ENCODE results near the gene PIN1.
"Not testable (repeated sequence)": the region's sequence is repeated elsewhere in the genome, so short reads cannot be mapped to it uniquely, and the experiment has no call there.

Gene PIN1

DNA sequence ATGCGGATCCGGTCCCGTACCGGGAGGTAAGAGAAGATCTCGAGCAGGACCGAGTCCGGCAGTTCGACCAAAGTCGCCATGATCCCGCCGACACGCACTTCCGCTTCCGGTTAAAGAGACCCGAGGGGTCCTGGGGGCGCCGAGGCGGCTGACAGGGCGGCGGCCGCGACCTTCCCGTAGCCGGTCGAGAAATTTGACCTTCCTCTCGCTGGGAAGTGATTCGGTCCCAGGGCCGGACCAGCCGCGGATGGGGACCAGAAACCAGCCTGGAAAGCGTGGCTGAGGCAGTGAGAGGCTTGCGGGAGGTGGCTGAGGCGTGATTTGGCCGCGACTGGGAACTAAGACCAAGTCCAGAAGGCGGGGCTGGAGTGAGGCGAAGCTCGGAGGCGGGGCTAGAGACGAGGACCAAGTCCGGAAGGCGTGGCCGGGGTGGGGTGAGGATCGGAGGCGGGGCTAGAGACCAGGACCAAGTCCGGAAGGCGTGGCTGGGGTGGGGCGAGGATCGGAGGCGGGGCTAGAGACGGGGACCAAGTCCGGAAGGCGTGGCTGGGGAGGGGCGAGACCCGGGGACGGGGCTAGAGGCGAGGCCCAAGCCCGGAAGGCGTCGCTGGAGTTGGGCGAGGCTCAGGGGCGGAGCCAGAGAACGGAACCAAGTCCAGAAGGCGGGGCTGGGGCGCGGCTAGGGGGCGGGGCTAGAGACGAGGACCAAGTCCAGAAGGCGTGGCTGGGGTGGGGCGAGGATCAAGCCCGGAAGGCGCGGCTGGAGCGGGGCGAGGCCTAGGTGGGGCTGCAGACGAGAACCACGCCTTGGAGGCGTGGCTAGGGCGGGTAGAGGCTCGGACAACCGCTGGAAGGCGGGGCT is 16.2 kb upstream of the PIN1 start, which contains the start of gene FBXL12:
Gene FBXL12 (minus strand): TSS at position 346 of the 862 bp plus-strand sequence. CDS start 266 bp downstream, at position 80.
- FAIRE-seq, result peak; percentile 89

DNA sequence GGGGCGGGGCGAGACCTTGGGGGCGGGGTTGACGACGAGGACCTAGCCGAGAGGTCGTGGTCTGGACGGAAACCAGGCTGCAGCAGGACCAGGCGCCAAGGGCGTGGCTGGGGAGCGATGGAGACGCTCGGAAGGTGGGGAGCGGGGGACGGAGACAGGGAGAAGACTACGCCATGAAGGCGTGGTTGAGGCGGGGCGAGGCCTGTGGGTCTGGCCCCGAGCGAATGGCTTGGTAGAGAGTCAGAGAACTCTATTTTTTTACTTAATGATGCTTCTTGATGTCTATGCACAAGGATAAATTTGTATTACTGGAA is 15.6 kb upstream of the PIN1 start:
- FAIRE-seq, result no peak

DNA sequence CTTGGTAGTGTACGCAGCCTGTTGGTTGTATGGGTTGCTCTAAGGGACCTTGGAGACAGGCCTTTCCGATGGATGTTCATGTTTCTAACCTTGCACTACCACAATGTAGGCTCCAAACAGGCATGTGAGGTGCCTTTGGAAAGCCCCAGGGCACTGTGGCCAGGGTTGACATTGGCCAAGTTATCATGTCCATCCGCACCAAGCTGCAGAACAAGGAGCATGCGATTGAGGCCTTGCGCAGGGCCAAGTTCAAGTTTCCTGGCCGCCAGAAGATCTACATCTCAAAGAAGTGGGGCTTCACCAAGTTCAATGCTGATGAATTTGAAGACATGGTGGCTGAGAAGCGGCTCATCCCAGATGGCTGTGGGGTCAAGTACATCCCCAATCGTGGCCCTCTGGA is 15.1 kb upstream of the PIN1 start:
- FAIRE-seq, result not testable (repeated sequence)

DNA sequence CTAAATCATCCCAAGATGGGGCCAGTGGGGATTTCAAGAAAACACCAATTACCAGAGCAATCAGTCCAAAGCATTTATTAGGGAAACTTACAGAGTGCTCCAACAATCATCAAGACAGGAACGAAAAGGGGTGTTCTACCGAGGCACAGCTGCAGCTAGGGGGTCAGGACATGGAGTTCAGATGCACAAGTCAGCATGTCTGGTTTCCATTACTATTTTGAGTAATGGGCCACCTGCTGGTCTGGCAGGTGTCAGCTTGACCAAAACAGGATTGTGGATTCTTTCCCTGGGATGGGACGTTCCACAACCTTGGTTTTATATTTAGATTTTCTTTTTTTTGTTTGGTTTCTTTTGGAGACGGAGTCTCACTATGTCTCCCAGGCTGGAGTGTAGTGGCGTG is 11.3 kb upstream of the PIN1 start:
- FAIRE-seq, result no peak

DNA sequence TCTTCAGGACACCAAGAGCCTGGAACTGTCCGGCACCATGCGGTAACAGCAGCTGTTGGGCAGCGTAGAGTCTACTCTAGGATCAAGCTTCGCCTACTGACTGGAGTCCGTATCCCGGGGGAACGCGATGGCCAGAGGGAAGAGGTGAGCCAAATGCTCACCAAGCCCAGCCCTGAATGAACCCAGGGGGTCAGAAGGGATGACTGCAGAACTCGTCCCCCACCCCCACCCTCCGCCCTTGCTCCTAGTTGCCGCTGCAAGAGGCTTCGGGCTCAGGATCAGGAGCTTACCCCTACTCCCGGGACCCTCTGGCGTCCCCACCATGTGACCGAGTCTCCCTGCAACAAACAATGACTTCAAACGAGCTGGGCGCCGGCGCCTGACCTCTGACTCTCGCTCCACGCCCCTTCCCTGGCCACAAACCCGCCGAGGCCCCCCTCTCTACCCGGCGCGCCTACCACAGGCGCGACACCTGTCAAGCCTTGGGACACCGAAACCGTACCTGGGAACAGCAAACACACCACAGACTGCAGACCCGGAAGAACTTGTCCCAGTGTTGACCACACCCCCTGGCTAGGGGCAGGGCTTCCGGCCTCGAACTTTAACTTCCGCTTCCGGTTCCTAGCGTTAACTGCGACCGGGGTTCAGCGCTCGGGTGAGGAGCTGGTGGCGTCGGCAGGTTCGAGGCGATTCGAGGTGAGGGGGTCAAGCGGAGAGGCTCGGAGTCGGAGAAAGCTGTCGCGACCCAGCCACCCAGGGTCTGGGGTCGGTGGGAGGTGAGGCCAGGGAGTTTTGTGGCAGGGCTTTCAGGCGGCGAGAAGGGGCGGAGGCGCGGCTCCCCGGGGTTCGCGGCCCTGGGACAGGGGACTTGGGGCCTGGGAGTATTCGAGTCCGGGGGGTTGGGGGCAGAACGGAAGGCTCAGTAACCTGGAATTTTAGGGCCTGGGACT is 7.6 kb upstream of the PIN1 start, which contains the start of gene UBL5:
Gene UBL5 (plus strand): TSS at position 630 of the 950 bp plus-strand sequence. CDS start 420 bp downstream, outside the sequence.
- FAIRE-seq, result no peak

DNA sequence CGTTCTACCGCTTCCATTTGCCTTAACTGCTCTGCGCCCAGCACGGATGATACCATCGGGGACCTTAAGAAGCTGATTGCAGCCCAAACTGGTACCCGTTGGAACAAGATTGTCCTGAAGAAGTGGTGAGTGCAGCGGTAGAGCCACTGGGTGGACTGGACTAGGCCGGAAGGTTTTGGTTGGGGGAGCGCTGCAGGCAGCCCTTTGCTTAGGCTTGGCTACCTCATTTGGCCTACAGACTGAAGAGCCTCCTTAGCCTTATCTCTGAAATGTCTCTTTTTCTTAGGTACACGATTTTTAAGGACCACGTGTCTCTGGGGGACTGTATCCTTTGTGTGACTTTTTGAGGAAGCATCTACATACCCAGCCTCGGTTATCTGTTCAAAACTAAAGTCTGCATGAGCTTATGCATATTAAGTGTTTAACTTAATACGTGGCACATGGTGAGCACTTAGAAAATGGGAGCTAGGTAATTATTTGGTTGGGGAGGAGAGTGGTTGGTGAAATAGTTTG is 6.5 kb upstream of the PIN1 start:
- no peak for FAIRE-seq

DNA sequence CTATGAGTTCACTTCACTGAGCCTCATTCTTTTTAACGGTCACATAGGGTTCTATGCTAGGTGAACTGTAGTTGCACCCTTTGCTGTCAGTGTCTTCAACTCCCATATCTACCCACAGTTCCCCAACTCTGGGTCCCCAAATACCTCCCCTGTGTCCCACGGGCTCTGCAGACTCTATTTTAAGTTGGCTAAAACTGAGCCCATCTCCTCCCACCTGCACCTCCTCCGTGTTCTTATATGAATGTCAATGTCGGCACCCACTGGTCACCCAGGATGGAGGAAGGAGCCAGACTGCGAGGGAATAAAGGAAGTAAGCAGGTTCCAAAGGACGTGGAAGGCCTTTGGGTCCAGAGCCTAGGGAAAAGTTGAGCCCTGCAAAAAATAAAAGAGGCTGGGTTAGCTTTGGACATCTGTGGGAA is 802 bp upstream of the PIN1 start:
- FAIRE-seq, result no peak

DNA sequence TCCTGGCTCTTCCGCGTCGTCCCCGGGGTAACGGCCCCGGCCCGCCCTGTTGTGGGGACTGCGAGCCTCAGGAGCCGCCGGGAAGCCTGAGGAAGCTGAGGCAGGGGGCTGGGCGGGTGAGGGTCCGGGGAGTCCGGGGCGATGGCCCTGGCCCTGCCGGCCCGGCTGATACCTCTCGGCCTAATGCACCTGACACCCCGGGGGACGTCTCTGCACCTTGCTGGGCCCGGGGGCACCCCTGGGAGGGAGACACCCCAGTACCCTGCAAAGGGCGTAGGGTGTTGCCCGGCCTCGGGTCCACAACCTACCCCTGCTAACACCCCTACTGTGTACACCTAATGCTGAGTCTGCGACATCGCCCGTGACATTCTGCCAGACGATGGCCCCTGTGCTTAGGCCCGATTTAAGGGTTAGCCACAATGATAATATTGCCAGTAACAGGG is 410 bp downstream of the PIN1 start:
- no peak for FAIRE-seq

DNA sequence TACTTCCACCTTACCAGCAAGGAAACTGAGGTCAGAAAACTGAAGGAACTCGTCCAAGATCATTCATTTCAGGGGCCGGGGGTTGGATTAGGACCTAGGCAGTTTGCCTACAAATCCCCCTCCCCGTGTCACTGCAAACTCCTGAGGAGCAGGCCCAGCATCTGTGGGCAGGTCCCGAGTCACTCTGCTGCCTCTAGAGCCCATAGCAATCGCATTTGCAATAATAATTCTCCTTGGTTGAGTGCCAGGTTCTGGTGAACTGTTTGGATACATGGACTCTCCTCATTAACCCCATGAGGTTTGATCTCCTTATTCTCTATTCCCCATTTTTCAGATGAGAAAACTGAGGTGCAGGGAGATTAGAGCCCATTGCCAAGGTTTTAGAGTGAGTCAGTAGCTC is 903 bp downstream of the PIN1 start:
- FAIRE-seq, result no peak

DNA sequence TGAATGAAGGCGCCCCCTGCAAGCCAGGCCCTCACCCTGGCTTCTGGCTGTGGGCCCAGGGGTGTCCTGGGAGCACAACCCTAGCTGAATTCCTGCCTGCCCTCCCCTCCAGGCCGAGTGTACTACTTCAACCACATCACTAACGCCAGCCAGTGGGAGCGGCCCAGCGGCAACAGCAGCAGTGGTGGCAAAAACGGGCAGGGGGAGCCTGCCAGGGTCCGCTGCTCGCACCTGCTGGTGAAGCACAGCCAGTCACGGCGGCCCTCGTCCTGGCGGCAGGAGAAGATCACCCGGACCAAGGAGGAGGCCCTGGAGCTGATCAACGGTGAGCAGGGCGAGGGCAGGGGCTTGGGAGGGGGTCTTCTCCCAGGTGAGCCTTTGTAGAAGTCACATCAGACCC is 3.2 kb downstream of the PIN1 start:
- FAIRE-seq, result no peak

DNA sequence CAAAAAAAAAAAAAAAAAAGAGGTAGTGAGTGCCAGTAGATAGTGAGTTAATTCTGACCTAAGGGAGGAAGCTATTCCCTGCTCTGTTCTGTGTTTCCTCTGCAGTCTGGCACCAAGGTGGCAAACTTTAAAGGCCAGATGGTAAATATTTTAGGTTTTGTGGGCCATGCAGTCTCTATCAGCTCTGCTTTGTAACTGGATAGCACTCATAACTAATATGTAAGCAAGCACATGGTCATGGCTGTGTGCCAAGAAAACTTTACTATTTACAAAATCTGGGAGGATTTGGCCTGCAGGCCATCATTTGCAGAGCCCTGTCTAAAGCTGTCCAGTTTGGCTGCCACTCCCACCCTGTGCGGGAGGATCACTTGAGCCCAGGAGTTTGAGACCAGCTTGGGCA is 4.3 kb downstream of the PIN1 start:
- no peak for FAIRE-seq

DNA sequence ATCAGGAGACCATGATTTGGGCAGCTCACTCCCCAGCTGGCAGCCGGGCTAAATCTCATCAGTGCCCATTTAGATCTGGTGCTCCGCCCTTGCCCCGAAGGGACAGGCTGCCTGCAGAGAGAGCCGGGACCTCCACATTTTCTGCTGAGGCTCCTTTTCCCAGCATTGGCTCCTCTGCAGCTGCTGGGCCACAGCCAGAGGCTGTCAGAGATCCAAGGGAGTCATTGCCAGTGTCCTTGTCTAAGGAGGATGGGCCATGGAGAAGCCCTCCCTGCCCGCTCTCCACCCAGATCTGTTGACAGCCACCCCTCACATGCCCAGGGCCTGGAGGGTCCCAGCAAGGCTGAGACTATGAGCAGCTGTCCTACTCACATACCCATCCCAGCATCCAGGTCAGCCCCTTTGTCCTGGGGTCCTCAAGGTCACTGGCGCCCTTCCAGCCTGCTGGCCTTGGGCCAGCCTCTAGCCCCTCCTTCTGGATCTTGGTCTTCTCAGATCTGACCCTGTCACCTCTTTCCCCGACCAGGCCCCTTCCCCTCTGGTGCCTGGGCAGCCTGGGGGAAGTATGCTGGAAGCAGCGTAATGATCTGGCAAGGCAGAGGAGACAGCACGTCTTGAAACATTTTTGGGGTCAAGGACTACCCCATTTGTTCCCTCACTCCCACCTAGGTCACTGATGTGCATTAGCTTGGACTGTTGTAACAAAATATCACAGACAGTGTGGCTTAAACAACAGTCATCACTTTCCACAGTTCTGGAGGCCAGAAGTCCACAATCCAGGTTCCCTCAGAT is 7.9 kb downstream of the PIN1 start:
- no peak for FAIRE-seq

DNA sequence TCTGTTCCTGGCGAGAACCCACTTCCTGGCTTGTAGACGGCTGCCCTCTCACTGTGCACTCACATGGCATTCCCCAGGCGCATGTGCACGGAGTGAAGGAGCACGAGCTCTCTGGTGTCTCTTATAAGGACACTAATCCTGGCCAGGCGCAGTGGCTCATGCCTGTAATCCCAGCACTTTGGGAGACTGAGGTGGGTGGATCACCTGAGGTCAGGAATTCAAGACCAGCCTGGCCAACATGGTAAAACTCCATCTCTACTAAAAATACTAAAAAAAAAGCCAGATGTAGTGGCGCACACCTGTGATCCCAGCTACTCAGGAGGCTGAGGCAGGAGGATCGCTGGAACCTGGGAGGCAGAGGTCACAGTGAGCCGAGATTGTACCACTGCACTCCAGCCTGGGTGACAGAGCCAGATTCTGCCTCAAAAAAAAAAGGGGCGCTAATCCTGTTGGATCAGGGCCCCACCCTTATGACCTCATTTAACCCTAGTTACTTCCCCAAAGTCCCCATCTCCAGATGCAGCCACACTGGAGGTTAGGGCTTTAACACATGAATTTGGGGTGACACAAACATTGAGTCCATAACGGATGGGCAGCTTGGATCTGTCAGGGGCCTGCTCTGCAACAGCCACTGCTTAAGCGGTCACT is 8.6 kb downstream of the PIN1 start:
- FAIRE-seq, result not testable (repeated sequence)

DNA sequence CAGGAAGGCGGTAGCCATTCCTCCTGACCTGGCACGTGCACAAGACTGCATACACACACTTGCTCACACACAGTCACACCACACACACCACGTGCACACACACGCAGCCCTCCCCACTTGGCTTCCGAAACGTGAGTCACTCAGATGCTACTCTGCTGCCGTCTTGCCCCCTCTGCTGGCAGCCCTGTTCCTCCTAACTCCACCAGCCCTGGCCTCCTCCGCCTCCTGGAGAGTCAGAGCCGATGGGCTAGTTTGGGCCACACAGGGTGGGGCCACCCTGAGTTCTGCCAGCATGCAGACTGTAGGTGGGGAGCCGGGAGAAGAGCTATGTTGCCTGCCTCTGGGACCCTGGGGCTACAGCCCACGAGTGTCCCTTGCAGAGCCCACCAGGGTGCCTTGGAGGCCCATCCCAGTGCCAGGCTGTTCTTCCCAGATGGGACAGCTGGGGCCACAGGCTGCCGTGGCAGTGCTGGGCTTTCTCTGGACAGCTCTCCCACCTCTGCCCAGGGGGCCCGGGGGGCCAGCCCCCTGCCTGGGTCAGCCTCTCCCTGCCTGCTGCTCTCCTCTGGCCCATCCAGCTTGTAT is 12.1 kb downstream of the PIN1 start:
- no peak for FAIRE-seq

DNA sequence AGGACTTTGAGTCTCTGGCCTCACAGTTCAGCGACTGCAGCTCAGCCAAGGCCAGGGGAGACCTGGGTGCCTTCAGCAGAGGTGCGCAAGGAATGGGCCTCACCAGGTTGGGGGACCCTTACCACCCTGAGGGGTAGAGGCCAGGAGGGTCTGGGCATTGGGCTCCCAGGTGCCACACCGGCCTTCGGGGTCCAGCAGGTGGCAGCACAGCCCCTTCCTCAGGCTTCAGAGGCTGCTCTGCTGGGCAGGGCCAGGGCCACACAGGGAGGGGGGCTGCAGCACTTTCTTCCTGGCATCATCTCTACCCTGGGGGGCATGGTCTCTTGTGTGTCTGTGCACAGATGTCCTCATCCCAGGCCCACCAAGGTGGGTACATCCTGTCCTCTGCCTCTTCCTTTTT is 12.9 kb downstream of the PIN1 start:
- FAIRE-seq, result no peak

DNA sequence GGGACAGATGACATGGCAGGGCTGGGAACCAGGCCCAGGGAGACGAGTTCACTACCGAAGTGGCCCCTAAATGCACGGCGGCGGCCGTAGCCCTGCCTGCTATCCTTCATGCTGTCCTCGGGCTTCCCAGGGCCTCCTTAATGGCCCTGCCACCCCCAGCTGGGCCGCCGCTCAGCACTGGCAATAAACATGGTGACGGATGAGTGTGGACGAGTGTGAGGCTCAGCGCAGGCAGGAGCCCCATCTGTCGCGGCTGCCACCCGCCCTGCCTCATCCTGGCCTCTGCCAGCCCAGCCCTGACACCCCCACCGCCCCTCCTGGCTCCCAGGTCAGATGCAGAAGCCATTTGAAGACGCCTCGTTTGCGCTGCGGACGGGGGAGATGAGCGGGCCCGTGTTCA is 13.6 kb downstream of the PIN1 start:
- no peak for FAIRE-seq

DNA sequence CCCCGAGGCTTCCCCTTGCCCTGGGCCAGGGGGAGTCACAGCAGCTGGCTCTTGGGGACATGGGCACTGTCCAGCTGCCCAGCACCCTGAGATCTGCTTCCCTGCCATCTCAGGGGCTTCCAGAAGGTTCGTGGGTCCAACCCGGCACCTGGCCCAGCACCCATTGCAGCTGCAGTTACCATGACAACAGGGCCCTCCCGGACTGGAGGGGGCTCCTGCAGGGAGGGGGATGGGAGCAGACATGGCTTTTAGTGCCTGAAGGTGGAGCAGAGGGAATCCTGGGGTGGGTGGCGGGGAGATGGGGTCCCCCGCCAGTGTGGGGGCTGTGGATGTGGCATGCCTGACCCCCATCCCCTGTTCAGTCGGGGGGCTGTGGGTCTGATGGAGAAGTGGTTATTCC is 14.7 kb downstream of the PIN1 start:
- FAIRE-seq, result no peak

DNA sequence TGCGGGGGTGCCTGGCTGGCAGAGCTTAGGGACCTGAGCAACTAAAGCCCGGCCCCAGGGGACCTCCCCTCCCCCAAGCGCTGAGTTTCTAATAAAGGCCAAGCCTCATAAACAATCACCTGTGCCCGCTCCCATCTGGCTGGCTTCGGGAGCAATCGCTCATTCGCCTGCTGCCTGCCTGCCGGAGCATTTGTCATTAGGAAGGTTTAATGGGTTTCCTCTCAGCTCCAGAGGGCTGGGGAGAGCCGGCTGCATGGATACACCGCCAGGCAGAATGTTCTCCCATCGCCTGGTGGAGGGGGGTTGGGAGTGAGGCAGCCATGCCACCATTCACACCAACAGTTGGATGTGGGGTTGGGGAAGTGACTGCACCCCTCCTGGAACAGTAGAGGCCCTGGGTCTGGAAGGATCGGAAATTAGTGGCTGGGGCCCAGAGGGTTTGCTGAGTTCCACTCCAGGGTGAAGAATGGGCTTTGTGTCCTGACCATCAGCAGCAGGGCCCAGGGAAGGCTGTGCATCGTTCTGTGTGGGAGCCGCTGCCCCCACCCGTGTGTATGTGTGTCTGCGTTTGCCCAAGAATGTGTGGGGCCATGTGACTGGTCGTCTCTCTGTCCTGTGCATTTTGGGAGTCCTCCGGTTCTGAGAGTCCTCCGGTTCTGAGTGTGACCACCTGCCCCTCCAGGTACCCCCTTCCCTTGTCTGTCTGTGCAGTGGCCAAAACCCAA is 15.3 kb downstream of the PIN1 start:
- no peak for FAIRE-seq

DNA sequence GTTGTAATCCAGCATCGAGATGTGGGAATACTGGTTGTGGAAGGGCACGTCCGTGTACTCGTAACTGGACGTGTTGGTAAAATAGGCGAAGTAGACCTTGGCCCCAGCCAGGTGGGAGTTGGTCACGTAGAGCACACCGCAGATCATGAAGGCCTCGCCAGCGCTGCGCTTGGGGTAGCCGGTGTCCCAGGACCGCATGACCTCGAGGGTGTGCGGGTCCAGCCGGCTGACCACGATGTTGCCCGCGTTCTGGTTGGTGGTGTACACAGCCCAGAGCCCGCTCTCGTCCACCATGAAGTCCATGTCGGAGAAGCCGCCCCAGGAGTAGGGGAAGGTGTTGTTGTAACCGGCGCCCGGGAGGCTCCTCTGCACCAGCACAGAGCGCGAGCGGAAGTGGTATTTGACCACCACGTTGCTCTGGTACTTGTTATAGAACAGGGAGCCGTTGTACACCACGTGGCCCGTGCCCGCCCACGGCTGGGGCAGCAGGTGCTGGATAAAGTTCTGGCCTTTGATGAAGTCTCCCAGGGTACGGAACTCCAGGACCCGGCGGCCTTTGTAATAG is 19.2 kb downstream of the PIN1 start:
- no peak for FAIRE-seq

DNA sequence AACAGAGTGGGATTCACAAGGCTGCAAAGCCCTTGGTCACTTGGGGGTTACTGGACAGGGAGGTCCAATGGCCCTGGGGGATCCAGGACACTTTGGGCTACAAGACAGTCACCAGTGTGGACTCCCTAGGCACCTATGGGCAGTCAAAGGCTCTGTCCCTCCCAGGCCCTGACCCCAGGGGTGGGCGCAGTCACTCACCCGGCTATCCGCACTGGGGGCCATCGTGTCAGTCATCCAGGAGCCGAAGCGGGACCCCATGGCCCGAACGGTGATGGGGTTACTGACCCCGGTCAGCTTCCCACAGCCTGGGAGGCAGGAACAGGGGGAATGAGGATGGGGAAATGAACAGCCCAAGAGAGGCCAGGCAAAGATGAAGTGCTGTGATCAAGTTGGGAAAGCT is 21.5 kb downstream of the PIN1 start:
- no peak for FAIRE-seq
